ENCODE measurements around the gene OR4L1. TPM values are rescaled to one million over a fixed set of nuclear protein-coding genes. Genes with fewer than 3 reads are reported as not detected.

Gene OR4L1
- total RNA-seq, 1 donor from 2014 or later: not detected

DNA sequence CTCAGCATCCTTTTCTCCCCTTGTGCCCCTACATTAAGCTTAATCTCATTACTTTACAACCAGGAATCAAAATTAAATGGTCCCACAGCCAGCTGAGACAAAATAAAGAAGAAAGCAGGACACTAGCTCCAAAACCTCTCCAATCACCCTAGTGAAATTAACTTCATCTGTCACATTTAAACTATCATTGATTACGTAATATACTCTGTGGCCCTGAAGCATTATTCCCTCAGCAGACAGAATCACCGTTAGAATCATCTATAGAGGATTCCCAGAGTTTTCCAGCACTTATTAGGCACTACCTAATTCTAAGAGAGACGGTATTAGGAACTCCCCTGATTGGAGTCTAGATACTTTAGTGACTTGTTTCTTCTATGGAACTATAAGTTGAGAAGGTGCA lies 50.6 kb downstream of the OR4L1 start, which contains the start of gene OR4K17:
OR4K17 (plus strand) TSS at position 302 of the 400 bp plus-strand sequence. CDS start 6,761 bp downstream, outside the sequence.
- peaks cover 5% of the 10 kb centered on the region for H3K9me3 Mint-ChIP-seq (ENCODE audit: unreplicated experiment)
- DNase-seq: no peak
- TF ChIP-seq, protein P1, sequence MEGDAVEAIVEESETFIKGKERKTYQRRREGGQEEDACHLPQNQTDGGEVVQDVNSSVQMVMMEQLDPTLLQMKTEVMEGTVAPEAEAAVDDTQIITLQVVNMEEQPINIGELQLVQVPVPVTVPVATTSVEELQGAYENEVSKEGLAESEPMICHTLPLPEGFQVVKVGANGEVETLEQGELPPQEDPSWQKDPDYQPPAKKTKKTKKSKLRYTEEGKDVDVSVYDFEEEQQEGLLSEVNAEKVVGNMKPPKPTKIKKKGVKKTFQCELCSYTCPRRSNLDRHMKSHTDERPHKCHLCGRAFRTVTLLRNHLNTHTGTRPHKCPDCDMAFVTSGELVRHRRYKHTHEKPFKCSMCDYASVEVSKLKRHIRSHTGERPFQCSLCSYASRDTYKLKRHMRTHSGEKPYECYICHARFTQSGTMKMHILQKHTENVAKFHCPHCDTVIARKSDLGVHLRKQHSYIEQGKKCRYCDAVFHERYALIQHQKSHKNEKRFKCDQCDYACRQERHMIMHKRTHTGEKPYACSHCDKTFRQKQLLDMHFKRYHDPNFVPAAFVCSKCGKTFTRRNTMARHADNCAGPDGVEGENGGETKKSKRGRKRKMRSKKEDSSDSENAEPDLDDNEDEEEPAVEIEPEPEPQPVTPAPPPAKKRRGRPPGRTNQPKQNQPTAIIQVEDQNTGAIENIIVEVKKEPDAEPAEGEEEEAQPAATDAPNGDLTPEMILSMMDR (IDR thresholded peaks at IDR 0.05; ENCODE audit: partially characterized antibody, unreplicated experiment): no peak
- peaks cover 3% of the 10 kb centered on the region for H3K27me3 Mint-ChIP-seq (ENCODE audit: unreplicated experiment)
- no peak within 1 kb of the TSS for H3K4me3 Mint-ChIP-seq (ENCODE audit: unreplicated experiment)
- H3K27ac Mint-ChIP-seq (ENCODE audit: unreplicated experiment): no peak within 1 kb of the TSS
- no peaks in the 10 kb centered on the region for H3K36me3 Mint-ChIP-seq (ENCODE audit: unreplicated experiment)
- no peaks in the 10 kb centered on the region for H3K4me1 Mint-ChIP-seq (ENCODE audit: low read depth, unreplicated experiment)

Other genes with a start within 250 kb of the OR4L1 start
- not detected for gene OR4K2, start 184.9 kb upstream of the OR4L1 start, total RNA-seq (ENCODE audit: unreplicated experiment)
- not detected for gene OR4K5, start 139.4 kb upstream of the OR4L1 start, total RNA-seq (ENCODE audit: unreplicated experiment)
- not detected for gene OR4K1, start 129.1 kb upstream of the OR4L1 start, total RNA-seq (ENCODE audit: unreplicated experiment)
- not detected for gene OR4K15, start 84.5 kb upstream of the OR4L1 start, total RNA-seq (ENCODE audit: unreplicated experiment)
- gene OR4Q2, start 57.9 kb upstream of the OR4L1 start, total RNA-seq (ENCODE audit: unreplicated experiment): not detected
- not detected for gene OR4K14, start 40.7 kb upstream of the OR4L1 start, total RNA-seq (ENCODE audit: unreplicated experiment)
- not detected for gene OR4K13, start 24.0 kb upstream of the OR4L1 start, total RNA-seq (ENCODE audit: unreplicated experiment)
- not detected for gene OR4K17, start 50.7 kb downstream of the OR4L1 start, total RNA-seq (ENCODE audit: unreplicated experiment)
- not detected for gene OR4N5, start 78.8 kb downstream of the OR4L1 start, total RNA-seq (ENCODE audit: unreplicated experiment)
- gene OR11G2, start 130.9 kb downstream of the OR4L1 start, total RNA-seq (ENCODE audit: unreplicated experiment): not detected
- gene OR11H6, start 163.7 kb downstream of the OR4L1 start, total RNA-seq (ENCODE audit: unreplicated experiment): not detected
- gene OR11H7, start 168.9 kb downstream of the OR4L1 start, total RNA-seq (ENCODE audit: unreplicated experiment): not detected
- gene OR11H4, start 179.2 kb downstream of the OR4L1 start, total RNA-seq (ENCODE audit: unreplicated experiment): not detected
- 37.4 TPM for gene TTC5, start 245.9 kb downstream of the OR4L1 start, total RNA-seq (ENCODE audit: unreplicated experiment)